Prostate gland (tissue), 2 donors: ENCODE data around the gene AVPR1B.

Experiments
- CTCF ChIP-seq, 4 experiments: fragments of 200-600 bp in 2 of 4; fragments of 450-650 bp in 2 of 4; sonication (generic) in 2 of 4; IDR thresholded peaks; 1 replicate in 3 of 4; 2 replicates in 1 of 4; pipeline ENCODE4 v1.5.1; 2016 to 2019; ENCODE audit warnings: antibody characterized with exemption in 4 of 4, mild to moderate bottlenecking in 2 of 4, moderate library complexity in 2 of 4
- POLR2AphosphoS5 ChIP-seq: sonication (generic); formaldehyde crosslinking; IDR thresholded peaks from one replicate; pipeline ENCODE4 v1.6.1; 2017; ENCODE audit warnings: antibody characterized with exemption

GRCh38 chr1:206143537-206144172, 26.5 kb upstream of the AVPR1B start:
- TF ChIP-seq CTCF (IDR thresholded peaks at IDR 0.05): no peak
- TF ChIP-seq POLR2AphosphoS5: no peak
